Colonic mucosa (tissue), 4 donors: Measurements from ENCODE around the gene NEURL1. TPM values are rescaled to one million over a fixed set of nuclear protein-coding genes. Genes with fewer than 3 reads are reported as not detected.
A peak's percentile ranks its signal among the peaks of the same experiment; 100 is the strongest.

ENCODE experiments used
- DNase-seq: peaks from one replicate; pipeline ENCODE4 v3.0.0-alpha.2; 2020
- H3K27ac ChIP-seq: fragments of 200-600 bp; one replicate; pipeline ENCODE4 v1.8.0; 2021
- H3K27me3 ChIP-seq: fragments of 200-600 bp; one replicate; pipeline ENCODE4 v1.8.0; 2021
- H3K36me3 ChIP-seq: fragments of 200-600 bp; one replicate; pipeline ENCODE4 v1.8.0; 2021
- H3K4me1 ChIP-seq: fragments of 200-600 bp; one replicate; pipeline ENCODE4 v1.8.0; 2021; ENCODE audit warnings: mild to moderate bottlenecking
- H3K4me3 ChIP-seq: fragments of 200-600 bp; one replicate; pipeline ENCODE4 v1.8.0; 2021
- H3K9ac ChIP-seq, 2 donors: one replicate each; pipeline ENCODE4 v1.7.0; 2013; ENCODE audit warnings: control low read depth in 2 of 2, low read depth in 2 of 2, low read length in 2 of 2
- H3K9me3 ChIP-seq: fragments of 200-600 bp; one replicate; pipeline ENCODE4 v1.8.0; 2021
- CTCF ChIP-seq: fragments of 200-600 bp; IDR thresholded peaks from one replicate; pipeline ENCODE4 v1.8.0; 2022; ENCODE audit warnings: antibody characterized with exemption, mild to moderate bottlenecking
- intact Hi-C: fragments of 100-400 bp; cut with DNase I; formaldehyde crosslinking; loops from one replicate; pipeline ENCODE4 v1.14.1; 2022
- total RNA-seq, 2 donors: library from RNA; stranded (reverse); fragmentation: NEBNext Ultra II Directional in 1 of 2; extraction: Animal tissue kit (Norgen Biotek cat#: 25700) in 1 of 2; gene quantifications; one replicate each; pipeline ENCODE4 v1.2.1, GENCODE V29; 2021
- donor health status: healthy.
- donor health status: DM: no; HTN: no; CAD: no.
- donor health status: DM: no; HTN: no; CAD: no.

The NEURL1 gene
- total RNA-seq, 2 donors from 2014 or later: 40.2 to 46.1 TPM

- Histone ChIP-seq H3K4me1 (peaks cover 2% of the 10 kb centered on the region), H3K9me3 (no peaks in the 10 kb centered on the region), H3K27ac (no peak overlapping the region), H3K4me3 (no peak overlapping the region), H3K9ac (no peak overlapping the region), H3K27me3 (no peaks in the 10 kb centered on the region), H3K36me3 (no peaks in the 10 kb centered on the region)
- DNase-seq: no peak
- TF ChIP-seq CTCF: no peak
- intact Hi-C loops: no loop called here
Observed at GRCh38 chr10:103580430-103580829, 86.9 kb downstream of the NEURL1 start.

DNA sequence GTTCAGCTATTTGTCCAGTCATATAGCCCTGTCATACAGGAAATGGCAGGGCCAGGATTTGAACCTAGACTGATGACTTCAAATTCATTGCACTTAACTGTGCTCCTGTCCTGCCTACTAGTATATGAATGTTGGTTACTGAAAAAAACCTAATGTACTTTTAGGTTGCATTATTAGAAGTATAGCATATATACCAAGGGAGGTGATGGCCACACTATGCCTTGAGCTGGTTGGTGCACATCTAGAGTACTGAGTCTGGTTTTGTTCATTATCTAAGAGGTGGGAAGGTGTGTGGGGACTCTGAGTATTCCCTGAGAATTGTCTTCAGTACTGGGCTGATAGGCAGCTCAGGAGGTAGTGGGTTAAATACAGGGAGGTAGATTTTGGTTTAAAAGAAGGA lies 88.0 kb downstream of the NEURL1 start:
- no peaks in the 10 kb centered on the region for H3K27me3 ChIP-seq
- DNase-seq: no peak
- H3K9me3 ChIP-seq: no peaks in the 10 kb centered on the region
- no peak overlapping the region for H3K4me3 ChIP-seq
- intact Hi-C loops: no loop called here
- H3K27ac ChIP-seq: no peak overlapping the region
- no peak overlapping the region for H3K9ac ChIP-seq
- no peak for TF ChIP-seq CTCF
- H3K36me3 ChIP-seq: no peaks in the 10 kb centered on the region
- H3K4me1 ChIP-seq: no peaks in the 10 kb centered on the region

- intact Hi-C loops: no loop called here
Observed at GRCh38 chr10:103582331-103583123, 89.0 kb downstream of the NEURL1 start.

GRCh38 chr10:103583871-103584215 lies 90.3 kb downstream of the NEURL1 start:
- TF ChIP-seq CTCF: no peak
- Histone ChIP-seq H3K9me3 (no peaks in the 10 kb centered on the region), H3K4me1 (no peaks in the 10 kb centered on the region), H3K27me3 (no peaks in the 10 kb centered on the region), H3K27ac (no peak overlapping the region), H3K36me3 (no peaks in the 10 kb centered on the region), H3K9ac (no peak overlapping the region), H3K4me3 (peak overlapping the region; percentile 35)
- intact Hi-C loops: no loop called here
- no peak for DNase-seq

More at GRCh38 chr10:103582331-103583123, 89.0 kb downstream of the NEURL1 start:
- Histone ChIP-seq H3K4me3 (no peak overlapping the region), H3K9ac (no peak overlapping the region), H3K9me3 (no peaks in the 10 kb centered on the region), H3K27ac (no peak overlapping the region), H3K4me1 (no peaks in the 10 kb centered on the region), H3K36me3 (no peaks in the 10 kb centered on the region), H3K27me3 (no peaks in the 10 kb centered on the region)
- no peak for TF ChIP-seq CTCF
- DNase-seq: no peak

DNA sequence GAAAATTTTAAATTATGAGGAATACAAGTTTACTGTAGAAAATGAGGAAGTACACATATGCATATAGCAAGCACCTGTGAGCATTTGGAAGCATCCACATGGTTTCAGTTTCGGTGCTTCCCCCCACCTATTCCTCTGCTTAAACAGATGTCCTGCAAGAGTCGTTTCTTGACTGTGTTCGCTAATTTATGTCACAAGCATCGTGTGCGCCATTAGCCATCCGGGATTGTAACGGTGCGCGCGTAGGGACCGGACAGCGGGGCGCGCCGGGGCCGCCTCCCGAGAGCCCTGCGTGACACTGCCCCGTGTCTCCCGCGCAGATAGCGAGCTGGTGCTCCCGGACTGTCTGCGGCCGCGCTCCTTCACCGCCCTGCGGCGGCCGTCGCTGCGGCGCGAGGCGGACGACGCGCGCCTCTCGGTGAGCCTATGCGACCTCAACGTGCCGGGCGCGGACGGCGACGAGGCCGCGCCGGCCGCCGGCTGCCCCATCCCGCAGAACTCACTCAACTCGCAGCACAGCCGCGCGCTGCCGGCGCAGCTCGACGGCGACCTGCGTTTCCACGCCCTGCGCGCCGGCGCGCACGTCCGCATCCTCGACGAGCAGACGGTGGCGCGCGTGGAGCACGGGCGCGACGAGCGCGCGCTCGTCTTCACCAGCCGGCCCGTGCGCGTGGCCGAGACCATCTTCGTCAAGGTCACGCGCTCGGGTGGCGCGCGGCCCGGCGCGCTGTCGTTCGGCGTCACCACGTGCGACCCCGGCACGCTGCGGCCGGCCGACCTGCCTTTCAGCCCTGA lies 90.9 kb downstream of the NEURL1 start:
- Histone ChIP-seq H3K27me3 (no peaks in the 10 kb centered on the region), H3K4me1 (peaks cover 2% of the 10 kb centered on the region), H3K27ac (no peak overlapping the region), H3K4me3 (peak overlapping the region; percentile 35), H3K36me3 (no peaks in the 10 kb centered on the region), H3K9ac (no peak overlapping the region), H3K9me3 (no peaks in the 10 kb centered on the region)
- intact Hi-C loops: no loop called here
- no peak for DNase-seq
- TF ChIP-seq CTCF: no peak
